ENCODE data around the gene NANP. TPM values are rescaled to one million over a fixed set of nuclear protein-coding genes. Genes with fewer than 3 reads are reported as not detected.

The NANP gene
- total and polyA plus RNA-seq, 9 of the 15 experiments (the other 6 are each of a cell fraction or from before 2014, with no cell fraction given): 5.4 to 8.4 (median 6.9) TPM

- peak; percentile 18 to 61; a peak in 2 of 4 replicates for TF ChIP-seq RAD21 (CRISPR knock-in tag; conservative IDR thresholded peaks at IDR 0.05 in 1 of 2, IDR thresholded peaks at IDR 0.05 in 1 of 2)
- peak; percentile 30; the same call in 1 of the 2 replicates for TF ChIP-seq ELF1 (tag; IDR thresholded peaks at IDR 0.05)
- no peak for TF ChIP-seq ZNF253 (CRISPR knock-in tag; conservative IDR thresholded peaks at IDR 0.05)
- no peak for TF ChIP-seq C11orf30 (IDR thresholded peaks at IDR 0.05; ENCODE audit: low read depth)
Measured at GRCh38 chr20:25574411-25574810, 49.4 kb downstream of the NANP start (continued).

- CTCF ChIA-PET (ENCODE audit: low intra/inter-chr PET ratio): interaction anchor here (0.6 kb wide), 1 partner anchor 581 kb away, joined by 3 read pairs; no protein-coding TSS in a partner anchor
- H4K20me1 ChIP-seq (replicated peaks; ENCODE audit: control insufficient read depth, insufficient read depth, low read length): no peaks in the 10 kb centered on the region
- no peaks in the 10 kb centered on the region for H3K4me1 ChIP-seq (replicated peaks in 1 of 2; ENCODE audit: control insufficient read depth in 2 of 2, insufficient read depth in 2 of 2, low read length in 2 of 2)
- no peak overlapping the region for H3K4me2 ChIP-seq (ENCODE audit: insufficient read depth, low read length)
- no peaks in the 10 kb centered on the region for H3K36me3 ChIP-seq (ENCODE audit: control insufficient read depth, insufficient read depth, low read length)
- POLR2A ChIA-PET: interaction anchor here (0.9 kb wide), 1 partner anchor 10 kb away, joined by 3 read pairs; no protein-coding TSS in a partner anchor
- ATAC-seq (no peak), FAIRE-seq (no peak), DNase-seq (ENCODE audit: extremely low read depth in 1 of 4, low spot score in 3 of 4) (no peak)
- no peaks in the 10 kb centered on the region for H3K79me2 ChIP-seq (ENCODE audit: control insufficient read depth, insufficient read depth, low read length)
- H3K9ac ChIP-seq (ENCODE audit: insufficient read depth in 1 of 2, low read depth in 2 of 2, low read length in 2 of 2): no peak overlapping the region
- intact Hi-C loops (cut with micrococcal nuclease) (loop anchor here (10.0 kb wide), 1 partner anchor 99 kb away; no protein-coding TSS in a partner anchor), in situ Hi-C loops (cut with MboI) (no loop called here)
- peaks cover 0 to 14% of the 10 kb centered on the region in 2 experiments; a peak in 2 of 5 replicates for H3K27me3 ChIP-seq (ENCODE audit: control insufficient read depth in 2 of 2, insufficient read depth in 2 of 2, low read length in 2 of 2)
- no peaks in the 10 kb centered on the region for H3K9me1 ChIP-seq (ENCODE audit: control insufficient read depth, insufficient read depth, low read length)
- H2AFZ ChIP-seq (ENCODE audit: low read depth, low read length): no peak overlapping the region
- no TSS peak for BruUV-seq (replicated peaks)
- no peak overlapping the region for H3K27ac ChIP-seq (ENCODE audit: extremely low read depth, low read depth, low read length)
- WGBS (ENCODE audit: insufficient coverage, low coverage, missing lambda C conversion rate): 23% methylated on average over 5 of the region's 6 CpGs
- H3K4me3 ChIP-seq: no peak overlapping the region
- H3K9me3 ChIP-seq (replicated peaks; ENCODE audit: control insufficient read depth, insufficient read depth, low read depth, low read length): no peaks in the 10 kb centered on the region
- TF ChIP-seq ZNF263 (CRISPR knock-in tag; IDR thresholded peaks at IDR 0.05; ENCODE audit: borderline replicate concordance) (no peak), ZNF699 (CRISPR knock-in tag; IDR thresholded peaks at IDR 0.05; ENCODE audit: insufficient replicate concordance) (no peak), ELK1 (CRISPR knock-in tag; IDR thresholded peaks at IDR 0.05) (no peak), ZBTB33 (CRISPR knock-in tag; IDR thresholded peaks at IDR 0.05) (no peak), NELFE (IDR thresholded peaks at IDR 0.05; ENCODE audit: insufficient read depth, insufficient read length) (no peak), KAT7 (CRISPR knock-in tag; IDR thresholded peaks at IDR 0.05; ENCODE audit: borderline replicate concordance) (no peak)
- TF ChIP-seq, protein P1, sequence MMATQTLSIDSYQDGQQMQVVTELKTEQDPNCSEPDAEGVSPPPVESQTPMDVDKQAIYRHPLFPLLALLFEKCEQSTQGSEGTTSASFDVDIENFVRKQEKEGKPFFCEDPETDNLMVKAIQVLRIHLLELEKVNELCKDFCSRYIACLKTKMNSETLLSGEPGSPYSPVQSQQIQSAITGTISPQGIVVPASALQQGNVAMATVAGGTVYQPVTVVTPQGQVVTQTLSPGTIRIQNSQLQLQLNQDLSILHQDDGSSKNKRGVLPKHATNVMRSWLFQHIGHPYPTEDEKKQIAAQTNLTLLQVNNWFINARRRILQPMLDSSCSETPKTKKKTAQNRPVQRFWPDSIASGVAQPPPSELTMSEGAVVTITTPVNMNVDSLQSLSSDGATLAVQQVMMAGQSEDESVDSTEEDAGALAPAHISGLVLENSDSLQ (IDR thresholded peaks at IDR 0.05): no peak
- TF ChIP-seq, protein P2, sequence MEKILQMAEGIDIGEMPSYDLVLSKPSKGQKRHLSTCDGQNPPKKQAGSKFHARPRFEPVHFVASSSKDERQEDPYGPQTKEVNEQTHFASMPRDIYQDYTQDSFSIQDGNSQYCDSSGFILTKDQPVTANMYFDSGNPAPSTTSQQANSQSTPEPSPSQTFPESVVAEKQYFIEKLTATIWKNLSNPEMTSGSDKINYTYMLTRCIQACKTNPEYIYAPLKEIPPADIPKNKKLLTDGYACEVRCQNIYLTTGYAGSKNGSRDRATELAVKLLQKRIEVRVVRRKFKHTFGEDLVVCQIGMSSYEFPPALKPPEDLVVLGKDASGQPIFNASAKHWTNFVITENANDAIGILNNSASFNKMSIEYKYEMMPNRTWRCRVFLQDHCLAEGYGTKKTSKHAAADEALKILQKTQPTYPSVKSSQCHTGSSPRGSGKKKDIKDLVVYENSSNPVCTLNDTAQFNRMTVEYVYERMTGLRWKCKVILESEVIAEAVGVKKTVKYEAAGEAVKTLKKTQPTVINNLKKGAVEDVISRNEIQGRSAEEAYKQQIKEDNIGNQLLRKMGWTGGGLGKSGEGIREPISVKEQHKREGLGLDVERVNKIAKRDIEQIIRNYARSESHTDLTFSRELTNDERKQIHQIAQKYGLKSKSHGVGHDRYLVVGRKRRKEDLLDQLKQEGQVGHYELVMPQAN (IDR thresholded peaks at IDR 0.05; ENCODE audit: borderline replicate concordance): no peak
Measured at GRCh38 chr20:25573288-25574251, 50.2 kb downstream of the NANP start.
